Adrenal gland (tissue), 5 donors: Measurements from ENCODE around the gene BCAS3.

Experiments
- CTCF ChIP-seq, 6 experiments: fragments of 450-650 bp in 4 of 6; fragments of 200-600 bp in 2 of 6; sonication (generic) in 1 of 6; IDR thresholded peaks; 1 replicate in 5 of 6; 2 replicates in 1 of 6; pipeline versions ENCODE4 v1.5.1 to v1.8.0; 2016 to 2021; ENCODE audit warnings: antibody characterized with exemption in 6 of 6, mild to moderate bottlenecking in 2 of 6, moderate library complexity in 1 of 6
- POLR2A ChIP-seq, 2 donors: fragments of 450-650 bp; IDR thresholded peaks; one replicate each; pipeline ENCODE4 v1.6.1; 2017; ENCODE audit warnings: antibody characterized with exemption in 2 of 2, mild to moderate bottlenecking in 2 of 2, moderate library complexity in 1 of 2
- donor health status: DM: no; HTN: no; CAD: no.

GRCh38 chr17:61398721-61399130, 721.1 kb downstream of the BCAS3 start:
- TF ChIP-seq CTCF (IDR thresholded peaks at IDR 0.05) (no peak), POLR2A (IDR thresholded peaks at IDR 0.05) (no peak)
